WTC11 (cell line): ENCODE data around the gene TMEM59L. TPM values are rescaled to one million over a fixed set of nuclear protein-coding genes. Genes with fewer than 3 reads are reported as not detected.

Experiments used
- ATAC-seq: fragments of 200-7000 bp; cut with Tn5 transposase; 2 replicates; pipeline ENCODE4 v1.10.0; 2021; ENCODE audit warnings: mild to moderate bottlenecking, moderate library complexity
- CTCF ChIA-PET: fragments of 300-600 bp; sonication (Branson Sonifier 250); formaldehyde crosslinking; loops from one replicate; lab custom pipeline; 2021; ENCODE audit warnings: antibody characterized with exemption; lab: Charles Lee
- POLR2A ChIA-PET: fragments of 350-600 bp; sonication (Branson Sonifier 250); formaldehyde crosslinking; loops from one replicate; lab custom pipeline; 2021; ENCODE audit warnings: antibody characterized with exemption; lab: Charles Lee
- DNase-seq: peaks from one replicate; pipeline ENCODE4 v3.0.0; 2021; ENCODE audit warnings: low spot score
- H3K27ac Mint-ChIP-seq: 2 replicates; pipeline ENCODE4 v1.8.0; 2021; ENCODE audit warnings: mixed read lengths
- H3K27me3 Mint-ChIP-seq: 2 replicates; pipeline ENCODE4 v1.8.0; 2021; ENCODE audit warnings: low read depth, mild to moderate bottlenecking, moderate library complexity, mixed read lengths
- H3K36me3 Mint-ChIP-seq: 2 replicates; pipeline ENCODE4 v1.8.0; 2021; ENCODE audit warnings: mixed read lengths
- H3K4me1 Mint-ChIP-seq: 2 replicates; pipeline ENCODE4 v1.8.0; 2022; ENCODE audit warnings: mixed read lengths
- H3K4me3 Mint-ChIP-seq: 2 replicates; pipeline ENCODE4 v1.8.0; 2021; ENCODE audit warnings: mild to moderate bottlenecking, moderate library complexity, mixed read lengths
- H3K9me3 Mint-ChIP-seq: 2 replicates; pipeline ENCODE4 v1.8.0; 2021; ENCODE audit warnings: mixed read lengths
- ETV6 ChIP-seq: sonication (generic); formaldehyde crosslinking; IDR thresholded peaks from 2 replicates; pipeline ENCODE4 v1.8.1; 2022; ENCODE audit warnings: mild to moderate bottlenecking, missing genetic modification reagents
- GABPB1 ChIP-seq: sonication (generic); formaldehyde crosslinking; IDR thresholded peaks from 2 replicates; pipeline ENCODE4 v1.8.1; 2023; ENCODE audit warnings: mild to moderate bottlenecking, missing genetic modification reagents
- HMGA2 ChIP-seq: fragments of 250-450 bp; sonication (Bioruptor Pico); IDR thresholded peaks from 2 replicates; pipeline ENCODE4 v1.4.0; 2021; ENCODE audit warnings: mild to moderate bottlenecking, moderate library complexity
- IRF2 ChIP-seq: sonication (generic); formaldehyde crosslinking; IDR thresholded peaks from 2 replicates; pipeline ENCODE4 v1.8.0; 2022; ENCODE audit warnings: low read depth, missing genetic modification reagents, borderline replicate concordance
- NR2C2 ChIP-seq: sonication (generic); formaldehyde crosslinking; IDR thresholded peaks from 2 replicates; pipeline ENCODE4 v1.8.0; 2022; ENCODE audit warnings: mild to moderate bottlenecking, missing genetic modification reagents
- SMAD4 ChIP-seq: sonication (generic); formaldehyde crosslinking; IDR thresholded peaks from 2 replicates; pipeline ENCODE4 v1.8.0; 2022; ENCODE audit warnings: mild to moderate bottlenecking, missing genetic modification reagents
- ZNF219 ChIP-seq: sonication (generic); formaldehyde crosslinking; IDR thresholded peaks from 2 replicates; pipeline ENCODE4 v1.8.0; 2023; ENCODE audit warnings: missing genetic modification reagents, mild to moderate bottlenecking, borderline replicate concordance
- ZNF396 ChIP-seq: fragments of 250-450 bp; sonication (Bioruptor Pico); IDR thresholded peaks from 2 replicates; pipeline ENCODE4 v1.8.0; 2021; ENCODE audit warnings: mild to moderate bottlenecking, moderate library complexity, borderline replicate concordance
- total RNA-seq: library from RNA; stranded (reverse); gene quantifications from 3 replicates; pipeline ENCODE4 v1.2.3, GENCODE V29; 2021
- TF ChIP-seq, protein P1 (sequence below): sonication (generic); formaldehyde crosslinking; IDR thresholded peaks from 2 replicates; pipeline ENCODE4 v1.8.1; 2022; ENCODE audit warnings: missing genetic modification reagents, borderline replicate concordance
- TF ChIP-seq, protein P2 (sequence below): sonication (generic); formaldehyde crosslinking; IDR thresholded peaks from 2 replicates; pipeline ENCODE4 v1.8.0; 2023; ENCODE audit warnings: mild to moderate bottlenecking, missing genetic modification reagents
- TF ChIP-seq, protein P3 (sequence below): sonication (generic); formaldehyde crosslinking; IDR thresholded peaks from 2 replicates; pipeline ENCODE4 v1.8.1; 2023; ENCODE audit warnings: mild to moderate bottlenecking, missing genetic modification reagents
- TF ChIP-seq, protein P4 (sequence below): sonication (generic); formaldehyde crosslinking; IDR thresholded peaks from 2 replicates; pipeline ENCODE4 v1.8.1; 2023; ENCODE audit warnings: mild to moderate bottlenecking, moderate library complexity, missing genetic modification reagents
- TF ChIP-seq, protein P5 (sequence below): sonication (generic); formaldehyde crosslinking; IDR thresholded peaks from 2 replicates; pipeline ENCODE4 v1.8.1; 2023; ENCODE audit warnings: mild to moderate bottlenecking, missing genetic modification reagents, borderline replicate concordance
- TF ChIP-seq, protein P6 (sequence below): fragments of 250-450 bp; sonication (Bioruptor Pico); IDR thresholded peaks from 2 replicates; pipeline ENCODE4 v1.9.0; 2021; ENCODE audit warnings: mild to moderate bottlenecking, borderline replicate concordance
- TF ChIP-seq, protein P7 (sequence below): sonication (generic); formaldehyde crosslinking; IDR thresholded peaks from 2 replicates; pipeline ENCODE4 v1.8.0; 2023; ENCODE audit warnings: missing genetic modification reagents
- TF ChIP-seq, protein P8 (sequence below): sonication (generic); formaldehyde crosslinking; IDR thresholded peaks from 2 replicates; pipeline ENCODE4 v1.8.1; 2023; ENCODE audit warnings: mild to moderate bottlenecking, missing genetic modification reagents, moderate library complexity
- TF ChIP-seq, protein P9 (sequence below): sonication (generic); formaldehyde crosslinking; IDR thresholded peaks from 2 replicates; pipeline ENCODE4 v1.8.1; 2023; ENCODE audit warnings: mild to moderate bottlenecking, missing genetic modification reagents, moderate library complexity

Gene TMEM59L
- total RNA-seq, 1 experiment from 2014 or later, result 14.8 TPM

DNA sequence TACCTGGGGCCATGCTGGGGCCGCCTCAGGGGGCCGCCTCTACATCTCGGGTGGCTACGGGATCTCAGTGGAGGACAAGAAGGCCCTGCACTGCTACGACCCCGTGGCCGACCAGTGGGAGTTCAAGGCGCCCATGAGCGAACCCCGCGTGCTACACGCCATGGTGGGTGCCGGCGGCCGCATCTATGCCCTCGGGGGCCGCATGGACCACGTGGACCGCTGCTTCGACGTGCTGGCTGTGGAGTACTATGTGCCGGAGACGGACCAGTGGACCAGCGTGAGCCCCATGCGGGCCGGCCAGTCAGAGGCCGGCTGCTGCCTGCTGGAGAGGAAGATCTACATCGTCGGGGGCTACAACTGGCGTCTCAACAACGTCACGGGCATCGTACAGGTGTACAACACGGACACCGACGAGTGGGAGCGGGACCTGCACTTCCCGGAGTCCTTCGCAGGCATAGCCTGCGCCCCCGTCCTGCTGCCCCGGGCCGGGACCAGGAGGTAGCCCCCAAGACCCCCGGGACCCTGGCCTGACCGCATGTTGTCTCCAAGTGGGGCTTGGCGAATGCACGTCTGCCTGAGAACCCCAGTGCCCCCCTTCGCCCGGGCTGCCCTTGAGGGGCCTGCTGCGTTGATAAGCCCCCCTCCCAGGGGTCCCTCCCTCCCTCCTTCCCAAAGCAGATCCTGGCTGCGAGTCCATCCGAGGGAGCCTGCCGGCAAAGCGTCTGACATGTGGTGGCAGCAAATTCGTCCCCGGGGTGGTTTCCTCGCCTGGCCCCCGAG lies 56.3 kb downstream of the TMEM59L start:
- no peak overlapping the region for H3K4me3 Mint-ChIP-seq
- no peaks in the 10 kb centered on the region for H3K9me3 Mint-ChIP-seq
- H3K27ac Mint-ChIP-seq, result no peak overlapping the region
- DNase-seq (no peak), ATAC-seq (no peak)
- CTCF ChIA-PET, result no interaction called here
- H3K27me3 Mint-ChIP-seq, result no peaks in the 10 kb centered on the region
- peaks cover 3% of the 10 kb centered on the region; the same call in 1 of the 2 replicates for H3K4me1 Mint-ChIP-seq
- H3K36me3 Mint-ChIP-seq, result peaks cover 8% of the 10 kb centered on the region; the same call in 1 of the 2 replicates
- POLR2A ChIA-PET, result no interaction called here
- TF ChIP-seq IRF2 (CRISPR knock-in tag) (no peak), HMGA2 (CRISPR knock-in tag) (no peak), ZNF219 (CRISPR knock-in tag) (no peak), GABPB1 (CRISPR knock-in tag) (no peak), NR2C2 (CRISPR knock-in tag) (no peak), ETV6 (CRISPR knock-in tag) (no peak), ZNF396 (CRISPR knock-in tag) (no peak), SMAD4 (CRISPR knock-in tag) (no peak)
- TF ChIP-seq, protein P1, sequence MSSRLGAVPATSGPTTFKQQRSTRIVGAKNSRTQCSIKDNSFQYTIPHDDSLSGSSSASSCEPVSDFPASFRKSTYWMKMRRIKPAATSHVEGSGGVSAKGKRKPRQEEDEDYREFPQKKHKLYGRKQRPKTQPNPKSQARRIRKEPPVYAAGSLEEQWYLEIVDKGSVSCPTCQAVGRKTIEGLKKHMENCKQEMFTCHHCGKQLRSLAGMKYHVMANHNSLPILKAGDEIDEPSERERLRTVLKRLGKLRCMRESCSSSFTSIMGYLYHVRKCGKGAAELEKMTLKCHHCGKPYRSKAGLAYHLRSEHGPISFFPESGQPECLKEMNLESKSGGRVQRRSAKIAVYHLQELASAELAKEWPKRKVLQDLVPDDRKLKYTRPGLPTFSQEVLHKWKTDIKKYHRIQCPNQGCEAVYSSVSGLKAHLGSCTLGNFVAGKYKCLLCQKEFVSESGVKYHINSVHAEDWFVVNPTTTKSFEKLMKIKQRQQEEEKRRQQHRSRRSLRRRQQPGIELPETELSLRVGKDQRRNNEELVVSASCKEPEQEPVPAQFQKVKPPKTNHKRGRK (CRISPR knock-in tag), result no peak
- TF ChIP-seq, protein P2, sequence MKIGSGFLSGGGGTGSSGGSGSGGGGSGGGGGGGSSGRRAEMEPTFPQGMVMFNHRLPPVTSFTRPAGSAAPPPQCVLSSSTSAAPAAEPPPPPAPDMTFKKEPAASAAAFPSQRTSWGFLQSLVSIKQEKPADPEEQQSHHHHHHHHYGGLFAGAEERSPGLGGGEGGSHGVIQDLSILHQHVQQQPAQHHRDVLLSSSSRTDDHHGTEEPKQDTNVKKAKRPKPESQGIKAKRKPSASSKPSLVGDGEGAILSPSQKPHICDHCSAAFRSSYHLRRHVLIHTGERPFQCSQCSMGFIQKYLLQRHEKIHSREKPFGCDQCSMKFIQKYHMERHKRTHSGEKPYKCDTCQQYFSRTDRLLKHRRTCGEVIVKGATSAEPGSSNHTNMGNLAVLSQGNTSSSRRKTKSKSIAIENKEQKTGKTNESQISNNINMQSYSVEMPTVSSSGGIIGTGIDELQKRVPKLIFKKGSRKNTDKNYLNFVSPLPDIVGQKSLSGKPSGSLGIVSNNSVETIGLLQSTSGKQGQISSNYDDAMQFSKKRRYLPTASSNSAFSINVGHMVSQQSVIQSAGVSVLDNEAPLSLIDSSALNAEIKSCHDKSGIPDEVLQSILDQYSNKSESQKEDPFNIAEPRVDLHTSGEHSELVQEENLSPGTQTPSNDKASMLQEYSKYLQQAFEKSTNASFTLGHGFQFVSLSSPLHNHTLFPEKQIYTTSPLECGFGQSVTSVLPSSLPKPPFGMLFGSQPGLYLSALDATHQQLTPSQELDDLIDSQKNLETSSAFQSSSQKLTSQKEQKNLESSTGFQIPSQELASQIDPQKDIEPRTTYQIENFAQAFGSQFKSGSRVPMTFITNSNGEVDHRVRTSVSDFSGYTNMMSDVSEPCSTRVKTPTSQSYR (CRISPR knock-in tag), result no peak
- TF ChIP-seq, protein P3, sequence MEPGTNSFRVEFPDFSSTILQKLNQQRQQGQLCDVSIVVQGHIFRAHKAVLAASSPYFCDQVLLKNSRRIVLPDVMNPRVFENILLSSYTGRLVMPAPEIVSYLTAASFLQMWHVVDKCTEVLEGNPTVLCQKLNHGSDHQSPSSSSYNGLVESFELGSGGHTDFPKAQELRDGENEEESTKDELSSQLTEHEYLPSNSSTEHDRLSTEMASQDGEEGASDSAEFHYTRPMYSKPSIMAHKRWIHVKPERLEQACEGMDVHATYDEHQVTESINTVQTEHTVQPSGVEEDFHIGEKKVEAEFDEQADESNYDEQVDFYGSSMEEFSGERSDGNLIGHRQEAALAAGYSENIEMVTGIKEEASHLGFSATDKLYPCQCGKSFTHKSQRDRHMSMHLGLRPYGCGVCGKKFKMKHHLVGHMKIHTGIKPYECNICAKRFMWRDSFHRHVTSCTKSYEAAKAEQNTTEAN (CRISPR knock-in tag), result no peak
- TF ChIP-seq, protein P4, sequence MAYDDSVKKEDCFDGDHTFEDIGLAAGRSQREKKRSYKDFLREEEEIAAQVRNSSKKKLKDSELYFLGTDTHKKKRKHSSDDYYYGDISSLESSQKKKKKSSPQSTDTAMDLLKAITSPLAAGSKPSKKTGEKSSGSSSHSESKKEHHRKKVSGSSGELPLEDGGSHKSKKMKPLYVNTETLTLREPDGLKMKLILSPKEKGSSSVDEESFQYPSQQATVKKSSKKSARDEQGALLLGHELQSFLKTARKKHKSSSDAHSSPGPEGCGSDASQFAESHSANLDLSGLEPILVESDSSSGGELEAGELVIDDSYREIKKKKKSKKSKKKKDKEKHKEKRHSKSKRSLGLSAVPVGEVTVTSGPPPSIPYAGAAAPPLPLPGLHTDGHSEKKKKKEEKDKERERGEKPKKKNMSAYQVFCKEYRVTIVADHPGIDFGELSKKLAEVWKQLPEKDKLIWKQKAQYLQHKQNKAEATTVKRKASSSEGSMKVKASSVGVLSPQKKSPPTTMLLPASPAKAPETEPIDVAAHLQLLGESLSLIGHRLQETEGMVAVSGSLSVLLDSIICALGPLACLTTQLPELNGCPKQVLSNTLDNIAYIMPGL (CRISPR knock-in tag), result no peak
- TF ChIP-seq, protein P5, sequence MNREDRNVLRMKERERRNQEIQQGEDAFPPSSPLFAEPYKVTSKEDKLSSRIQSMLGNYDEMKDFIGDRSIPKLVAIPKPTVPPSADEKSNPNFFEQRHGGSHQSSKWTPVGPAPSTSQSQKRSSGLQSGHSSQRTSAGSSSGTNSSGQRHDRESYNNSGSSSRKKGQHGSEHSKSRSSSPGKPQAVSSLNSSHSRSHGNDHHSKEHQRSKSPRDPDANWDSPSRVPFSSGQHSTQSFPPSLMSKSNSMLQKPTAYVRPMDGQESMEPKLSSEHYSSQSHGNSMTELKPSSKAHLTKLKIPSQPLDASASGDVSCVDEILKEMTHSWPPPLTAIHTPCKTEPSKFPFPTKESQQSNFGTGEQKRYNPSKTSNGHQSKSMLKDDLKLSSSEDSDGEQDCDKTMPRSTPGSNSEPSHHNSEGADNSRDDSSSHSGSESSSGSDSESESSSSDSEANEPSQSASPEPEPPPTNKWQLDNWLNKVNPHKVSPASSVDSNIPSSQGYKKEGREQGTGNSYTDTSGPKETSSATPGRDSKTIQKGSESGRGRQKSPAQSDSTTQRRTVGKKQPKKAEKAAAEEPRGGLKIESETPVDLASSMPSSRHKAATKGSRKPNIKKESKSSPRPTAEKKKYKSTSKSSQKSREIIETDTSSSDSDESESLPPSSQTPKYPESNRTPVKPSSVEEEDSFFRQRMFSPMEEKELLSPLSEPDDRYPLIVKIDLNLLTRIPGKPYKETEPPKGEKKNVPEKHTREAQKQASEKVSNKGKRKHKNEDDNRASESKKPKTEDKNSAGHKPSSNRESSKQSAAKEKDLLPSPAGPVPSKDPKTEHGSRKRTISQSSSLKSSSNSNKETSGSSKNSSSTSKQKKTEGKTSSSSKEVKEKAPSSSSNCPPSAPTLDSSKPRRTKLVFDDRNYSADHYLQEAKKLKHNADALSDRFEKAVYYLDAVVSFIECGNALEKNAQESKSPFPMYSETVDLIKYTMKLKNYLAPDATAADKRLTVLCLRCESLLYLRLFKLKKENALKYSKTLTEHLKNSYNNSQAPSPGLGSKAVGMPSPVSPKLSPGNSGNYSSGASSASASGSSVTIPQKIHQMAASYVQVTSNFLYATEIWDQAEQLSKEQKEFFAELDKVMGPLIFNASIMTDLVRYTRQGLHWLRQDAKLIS (CRISPR knock-in tag), result no peak
- TF ChIP-seq, protein P6, sequence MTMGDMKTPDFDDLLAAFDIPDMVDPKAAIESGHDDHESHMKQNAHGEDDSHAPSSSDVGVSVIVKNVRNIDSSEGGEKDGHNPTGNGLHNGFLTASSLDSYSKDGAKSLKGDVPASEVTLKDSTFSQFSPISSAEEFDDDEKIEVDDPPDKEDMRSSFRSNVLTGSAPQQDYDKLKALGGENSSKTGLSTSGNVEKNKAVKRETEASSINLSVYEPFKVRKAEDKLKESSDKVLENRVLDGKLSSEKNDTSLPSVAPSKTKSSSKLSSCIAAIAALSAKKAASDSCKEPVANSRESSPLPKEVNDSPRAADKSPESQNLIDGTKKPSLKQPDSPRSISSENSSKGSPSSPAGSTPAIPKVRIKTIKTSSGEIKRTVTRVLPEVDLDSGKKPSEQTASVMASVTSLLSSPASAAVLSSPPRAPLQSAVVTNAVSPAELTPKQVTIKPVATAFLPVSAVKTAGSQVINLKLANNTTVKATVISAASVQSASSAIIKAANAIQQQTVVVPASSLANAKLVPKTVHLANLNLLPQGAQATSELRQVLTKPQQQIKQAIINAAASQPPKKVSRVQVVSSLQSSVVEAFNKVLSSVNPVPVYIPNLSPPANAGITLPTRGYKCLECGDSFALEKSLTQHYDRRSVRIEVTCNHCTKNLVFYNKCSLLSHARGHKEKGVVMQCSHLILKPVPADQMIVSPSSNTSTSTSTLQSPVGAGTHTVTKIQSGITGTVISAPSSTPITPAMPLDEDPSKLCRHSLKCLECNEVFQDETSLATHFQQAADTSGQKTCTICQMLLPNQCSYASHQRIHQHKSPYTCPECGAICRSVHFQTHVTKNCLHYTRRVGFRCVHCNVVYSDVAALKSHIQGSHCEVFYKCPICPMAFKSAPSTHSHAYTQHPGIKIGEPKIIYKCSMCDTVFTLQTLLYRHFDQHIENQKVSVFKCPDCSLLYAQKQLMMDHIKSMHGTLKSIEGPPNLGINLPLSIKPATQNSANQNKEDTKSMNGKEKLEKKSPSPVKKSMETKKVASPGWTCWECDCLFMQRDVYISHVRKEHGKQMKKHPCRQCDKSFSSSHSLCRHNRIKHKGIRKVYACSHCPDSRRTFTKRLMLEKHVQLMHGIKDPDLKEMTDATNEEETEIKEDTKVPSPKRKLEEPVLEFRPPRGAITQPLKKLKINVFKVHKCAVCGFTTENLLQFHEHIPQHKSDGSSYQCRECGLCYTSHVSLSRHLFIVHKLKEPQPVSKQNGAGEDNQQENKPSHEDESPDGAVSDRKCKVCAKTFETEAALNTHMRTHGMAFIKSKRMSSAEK (CRISPR knock-in tag), result no peak
- TF ChIP-seq, protein P7, sequence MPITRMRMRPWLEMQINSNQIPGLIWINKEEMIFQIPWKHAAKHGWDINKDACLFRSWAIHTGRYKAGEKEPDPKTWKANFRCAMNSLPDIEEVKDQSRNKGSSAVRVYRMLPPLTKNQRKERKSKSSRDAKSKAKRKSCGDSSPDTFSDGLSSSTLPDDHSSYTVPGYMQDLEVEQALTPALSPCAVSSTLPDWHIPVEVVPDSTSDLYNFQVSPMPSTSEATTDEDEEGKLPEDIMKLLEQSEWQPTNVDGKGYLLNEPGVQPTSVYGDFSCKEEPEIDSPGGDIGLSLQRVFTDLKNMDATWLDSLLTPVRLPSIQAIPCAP (CRISPR knock-in tag), result no peak
- TF ChIP-seq, protein P8, sequence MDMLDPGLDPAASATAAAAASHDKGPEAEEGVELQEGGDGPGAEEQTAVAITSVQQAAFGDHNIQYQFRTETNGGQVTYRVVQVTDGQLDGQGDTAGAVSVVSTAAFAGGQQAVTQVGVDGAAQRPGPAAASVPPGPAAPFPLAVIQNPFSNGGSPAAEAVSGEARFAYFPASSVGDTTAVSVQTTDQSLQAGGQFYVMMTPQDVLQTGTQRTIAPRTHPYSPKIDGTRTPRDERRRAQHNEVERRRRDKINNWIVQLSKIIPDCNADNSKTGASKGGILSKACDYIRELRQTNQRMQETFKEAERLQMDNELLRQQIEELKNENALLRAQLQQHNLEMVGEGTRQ, result no peak
- TF ChIP-seq, protein P9, sequence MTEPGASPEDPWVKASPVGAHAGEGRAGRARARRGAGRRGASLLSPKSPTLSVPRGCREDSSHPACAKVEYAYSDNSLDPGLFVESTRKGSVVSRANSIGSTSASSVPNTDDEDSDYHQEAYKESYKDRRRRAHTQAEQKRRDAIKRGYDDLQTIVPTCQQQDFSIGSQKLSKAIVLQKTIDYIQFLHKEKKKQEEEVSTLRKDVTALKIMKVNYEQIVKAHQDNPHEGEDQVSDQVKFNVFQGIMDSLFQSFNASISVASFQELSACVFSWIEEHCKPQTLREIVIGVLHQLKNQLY (CRISPR knock-in tag), result no peak
